HG02763 (cell line): ENCODE data around the gene MAPRE2.
A peak's percentile ranks its signal among the peaks of the same experiment; 100 is the strongest.
"Not testable (repeated sequence)": the region's sequence is repeated elsewhere in the genome, so short reads cannot be mapped to it uniquely, and the experiment has no call there.

Experiments used
- ATAC-seq: cut with Tn5 transposase; IDR thresholded peaks from one replicate; pipeline ENCODE4 v1.9.1; 2021; ENCODE audit warnings: mild to moderate bottlenecking, moderate library complexity; ENCODE audit not compliant: unreplicated experiment

MAPRE2 gene

DNA sequence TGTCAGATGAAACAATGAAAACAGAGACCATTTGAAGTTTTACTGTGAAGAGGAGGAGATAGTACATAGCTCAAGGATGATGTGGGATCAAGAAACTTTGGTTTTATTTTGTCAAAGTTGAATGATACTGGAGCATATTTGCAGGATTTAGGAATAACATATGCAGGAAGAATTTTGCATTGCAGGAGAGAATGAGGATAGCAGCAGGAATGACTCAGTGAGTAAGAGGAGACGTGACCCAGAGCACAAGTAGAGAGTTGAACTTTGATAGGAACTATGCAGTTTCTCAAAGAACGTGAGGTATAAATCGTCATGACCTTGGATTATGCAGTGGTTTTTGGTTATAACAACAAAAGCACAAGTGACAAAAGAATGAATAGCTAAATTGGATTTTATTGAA lies 47.7 kb downstream of the MAPRE2 start:
- ATAC-seq: no peak

DNA sequence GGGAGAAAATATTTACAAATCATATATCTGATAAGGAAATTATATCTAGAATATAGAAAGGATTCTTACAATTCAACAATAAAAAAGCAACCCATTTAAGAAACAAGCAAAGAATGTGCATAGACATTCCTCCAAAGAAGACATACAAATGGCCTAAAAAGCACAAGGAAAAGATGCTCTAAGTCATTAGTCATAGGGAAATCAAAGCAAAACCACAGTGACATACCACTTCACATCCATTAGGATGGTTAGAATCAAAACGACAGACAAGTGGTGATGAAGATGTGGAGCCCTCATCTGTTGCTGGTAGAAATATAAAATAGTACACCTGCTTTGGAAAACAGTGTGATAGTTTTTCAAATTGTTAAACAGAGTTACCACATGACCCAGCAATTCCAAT lies 48.2 kb downstream of the MAPRE2 start:
- ATAC-seq: no peak

DNA sequence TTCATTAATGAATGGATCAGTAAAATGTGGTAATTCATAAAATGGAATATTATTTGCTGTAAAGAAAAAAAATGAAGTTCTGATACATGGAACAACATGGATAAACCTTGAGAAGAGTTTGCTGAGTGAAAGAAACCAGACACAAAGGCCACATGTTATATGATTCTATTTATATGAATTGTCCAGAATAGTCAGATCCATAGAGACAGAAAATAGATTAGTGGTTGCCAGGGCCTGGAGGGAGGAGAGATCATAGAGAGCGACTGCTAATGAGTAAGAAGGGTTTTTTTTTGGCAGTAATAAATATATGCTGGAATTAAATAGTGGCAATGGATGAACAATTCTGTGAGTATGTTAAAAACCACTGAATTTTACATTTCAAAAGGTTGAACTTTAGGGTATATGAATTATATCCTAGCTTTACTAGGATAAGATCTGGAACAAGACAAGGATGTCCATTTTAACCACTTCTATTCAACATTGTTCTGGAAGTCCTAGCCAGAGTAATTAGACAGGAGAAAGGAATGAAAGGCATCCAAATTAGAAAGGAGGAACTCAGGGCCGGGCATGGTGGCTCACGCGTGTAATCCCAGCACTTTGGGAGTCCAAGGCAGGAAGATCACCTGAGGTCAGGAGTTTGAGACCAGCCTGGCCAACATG lies 48.8 kb downstream of the MAPRE2 start:
- ATAC-seq: no peak

DNA sequence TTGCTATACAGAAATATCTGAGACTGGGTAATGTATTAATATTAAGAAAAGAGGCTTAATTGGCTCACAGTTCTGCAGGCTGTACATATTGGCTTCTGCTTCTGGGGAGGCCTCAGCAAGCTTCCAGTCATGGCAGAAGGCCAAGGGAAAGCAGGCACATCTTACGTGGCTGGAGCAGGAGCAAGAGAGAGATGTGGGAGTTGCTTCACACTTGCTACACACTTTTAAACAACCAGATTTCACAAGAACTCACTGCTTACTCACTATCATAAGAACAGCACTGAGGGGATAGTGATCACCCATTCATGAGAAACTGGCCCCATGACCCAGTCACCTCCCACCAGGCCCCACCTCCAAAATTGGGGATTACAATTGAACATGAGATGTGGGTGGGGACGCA lies 50.6 kb downstream of the MAPRE2 start:
- ATAC-seq: no peak

DNA sequence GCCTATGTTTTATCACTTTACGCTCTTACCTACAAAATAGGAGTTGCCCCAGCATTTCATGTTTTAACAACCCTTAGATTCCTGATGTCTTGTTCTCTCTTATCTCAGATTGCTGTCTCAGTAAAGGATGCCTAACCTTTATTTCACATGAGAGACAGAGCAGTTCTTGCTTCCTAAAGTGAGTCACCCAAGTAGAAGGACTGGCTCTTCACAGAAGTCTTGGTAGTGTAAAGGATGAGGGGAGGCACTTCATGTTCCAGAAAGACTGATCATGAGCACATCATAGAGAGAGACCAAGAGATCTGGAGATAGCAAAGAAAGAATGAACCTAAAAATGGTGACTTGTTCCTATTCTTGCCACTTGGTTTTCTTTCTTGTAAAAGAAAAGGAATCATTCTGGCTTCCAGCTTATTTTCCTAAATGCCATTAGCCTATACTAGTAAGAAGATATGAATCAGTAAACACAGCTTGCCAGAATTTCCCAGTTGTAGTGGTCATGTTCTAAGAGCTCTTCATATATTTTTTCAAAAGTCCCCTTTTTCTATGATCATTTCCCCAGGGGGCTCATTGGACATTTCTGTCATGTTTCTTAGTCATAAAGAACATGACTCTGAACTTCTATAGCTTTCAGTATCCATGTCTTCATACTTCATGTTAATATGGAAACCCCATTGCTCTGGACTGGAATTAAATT lies 54.9 kb downstream of the MAPRE2 start:
- peak; percentile 89 for ATAC-seq

DNA sequence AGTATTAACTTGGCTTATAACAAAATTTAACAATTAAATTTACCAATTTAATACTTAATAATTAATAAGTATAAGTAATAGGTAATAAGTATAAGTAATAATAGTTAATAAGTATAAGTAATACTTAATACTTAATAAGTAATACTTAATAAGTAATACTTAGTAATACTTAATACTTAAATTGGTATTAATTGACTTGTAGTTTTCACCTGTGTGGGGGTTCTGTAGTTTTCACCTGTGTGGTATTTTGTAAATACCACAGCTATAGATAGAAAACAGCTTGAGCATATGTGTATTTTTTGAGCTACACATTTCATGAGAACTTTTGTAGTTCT lies 55.4 kb downstream of the MAPRE2 start:
- no peak for ATAC-seq

DNA sequence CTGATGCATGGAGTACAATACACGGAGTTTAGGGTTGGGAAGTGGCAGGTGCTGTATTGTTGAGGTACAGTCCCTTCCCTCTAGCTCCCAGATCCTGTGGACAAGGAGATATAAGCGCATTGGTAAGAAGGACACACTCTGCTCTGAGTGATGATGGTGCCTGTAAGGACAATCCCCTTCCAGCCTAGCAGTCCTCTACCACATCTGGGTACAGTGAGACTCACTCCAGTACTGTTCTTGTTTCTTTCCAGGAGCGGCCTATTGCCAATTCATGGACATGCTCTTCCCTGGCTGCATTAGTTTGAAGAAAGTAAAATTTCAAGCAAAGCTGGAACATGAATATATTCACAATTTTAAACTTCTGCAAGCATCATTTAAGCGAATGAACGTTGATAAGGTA lies 56.0 kb downstream of the MAPRE2 start:
- ATAC-seq: no peak

DNA sequence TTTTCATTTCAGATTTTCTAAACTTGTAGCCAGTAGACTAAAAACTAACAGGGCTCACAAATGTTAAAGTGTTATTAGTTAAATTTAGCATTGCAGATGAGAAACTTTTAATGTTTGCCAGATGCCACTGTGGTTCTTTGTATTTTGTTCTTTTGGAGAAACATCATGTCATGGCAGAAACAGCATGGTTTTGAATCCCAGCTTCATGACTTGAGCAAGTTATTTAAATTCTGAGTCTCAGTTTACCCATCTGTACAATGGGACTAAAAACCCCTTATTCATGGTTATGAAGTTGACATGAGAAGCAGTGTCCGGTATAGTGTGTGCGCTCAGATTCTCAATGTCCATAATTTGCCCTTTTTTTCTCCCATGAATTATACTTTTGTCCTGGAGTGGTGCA lies 56.5 kb downstream of the MAPRE2 start:
- ATAC-seq: no peak

DNA sequence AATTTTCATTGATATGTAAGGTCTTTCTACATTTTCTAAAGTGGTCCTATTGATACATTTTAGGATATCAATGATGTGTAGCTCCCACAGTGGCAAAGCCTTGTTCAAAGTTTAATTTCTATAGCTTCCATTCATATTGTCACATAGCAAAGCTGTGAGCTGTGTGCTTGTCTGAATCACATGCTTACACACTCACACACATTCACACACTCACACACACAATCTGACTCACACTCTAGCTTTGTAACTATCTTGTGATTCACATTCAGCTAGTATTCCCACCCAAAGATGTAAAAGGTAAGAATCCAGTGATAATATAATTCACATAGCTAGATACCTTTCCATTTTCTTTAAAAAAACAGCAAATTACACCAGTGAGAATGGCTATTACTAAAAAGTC lies 58.7 kb downstream of the MAPRE2 start:
- no peak for ATAC-seq

DNA sequence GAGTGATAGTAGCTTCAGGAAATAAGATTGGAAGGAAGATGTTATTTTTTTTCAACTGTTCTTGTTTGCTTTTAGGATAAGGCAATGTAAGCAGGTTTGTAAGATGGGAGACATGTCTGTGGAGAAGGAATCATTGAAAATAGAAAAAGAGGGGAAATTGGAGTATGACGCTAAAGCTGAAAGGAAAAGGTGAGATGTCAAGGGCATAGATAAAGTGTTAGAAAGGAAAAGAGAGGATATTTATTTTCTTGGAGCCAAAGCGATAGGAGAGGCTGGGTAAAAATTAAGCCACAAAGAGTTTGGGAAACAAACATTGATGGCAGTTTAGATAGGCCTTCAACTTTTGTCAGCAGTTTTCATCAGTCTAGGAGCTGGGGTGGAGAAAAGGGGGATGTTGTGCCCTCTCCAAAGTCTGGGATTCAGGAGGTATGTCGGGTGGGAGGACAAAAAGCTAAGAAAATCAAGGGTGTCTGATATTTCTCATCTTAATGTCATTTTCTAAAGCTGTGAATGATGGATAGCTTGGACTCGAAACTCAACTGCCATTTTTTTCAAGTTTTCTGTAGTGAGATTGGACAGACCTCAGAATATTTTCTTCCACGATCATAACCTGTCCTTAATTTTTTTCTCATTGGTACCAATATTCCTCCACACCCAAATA lies 63.3 kb downstream of the MAPRE2 start:
- no peak for ATAC-seq

DNA sequence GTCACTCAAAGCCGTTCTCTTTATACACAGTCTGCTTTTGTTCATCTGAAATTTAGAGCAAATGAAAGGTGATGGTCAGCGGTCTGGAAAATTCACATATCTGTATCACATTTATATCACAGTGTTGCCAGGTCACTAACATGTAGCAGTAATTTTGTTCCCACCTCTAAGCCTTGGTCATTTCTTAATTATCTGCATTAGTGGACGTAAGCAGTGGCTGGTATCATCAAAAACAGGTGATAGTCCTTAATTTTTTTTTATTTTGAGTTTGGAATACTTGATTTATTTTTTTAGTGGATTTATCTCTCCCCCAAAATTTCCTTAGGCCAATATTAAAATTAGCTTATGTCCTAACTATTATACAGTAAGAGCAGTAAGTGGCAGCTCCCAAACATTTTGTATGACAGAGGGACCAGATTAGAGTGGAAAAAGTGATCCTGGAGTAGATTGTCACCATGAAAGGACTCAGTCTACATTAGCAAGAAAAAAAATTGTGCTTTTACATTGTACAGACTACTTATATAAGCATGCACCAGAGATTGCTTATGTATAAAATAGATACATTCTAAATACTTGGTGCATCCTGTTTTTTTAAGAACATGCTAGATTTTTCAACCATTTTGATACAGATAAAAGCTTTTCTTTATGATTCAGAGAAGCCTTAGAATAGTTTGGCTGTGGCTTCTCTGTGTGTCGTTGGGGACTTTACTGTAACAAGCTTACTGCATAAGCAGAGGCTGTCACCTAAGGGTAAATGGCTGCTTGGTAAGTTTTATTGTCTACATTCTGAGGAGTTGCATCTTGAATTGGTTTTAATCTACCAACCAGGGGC lies 65.0 kb downstream of the MAPRE2 start:
- no peak for ATAC-seq

DNA sequence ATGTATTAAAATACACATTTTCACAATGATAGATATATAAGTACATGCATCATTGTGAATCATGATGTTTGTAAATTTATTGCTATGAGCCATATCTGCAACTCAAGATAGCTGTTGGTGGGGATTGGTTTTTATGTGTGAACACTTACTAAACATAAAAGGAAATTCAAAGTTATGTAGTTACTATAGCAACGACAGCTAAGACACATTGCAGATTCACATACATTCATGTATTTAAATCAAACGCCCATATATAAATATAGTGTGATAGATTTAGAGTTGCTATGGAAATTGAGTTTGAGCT lies 65.6 kb downstream of the MAPRE2 start:
- no peak for ATAC-seq

DNA sequence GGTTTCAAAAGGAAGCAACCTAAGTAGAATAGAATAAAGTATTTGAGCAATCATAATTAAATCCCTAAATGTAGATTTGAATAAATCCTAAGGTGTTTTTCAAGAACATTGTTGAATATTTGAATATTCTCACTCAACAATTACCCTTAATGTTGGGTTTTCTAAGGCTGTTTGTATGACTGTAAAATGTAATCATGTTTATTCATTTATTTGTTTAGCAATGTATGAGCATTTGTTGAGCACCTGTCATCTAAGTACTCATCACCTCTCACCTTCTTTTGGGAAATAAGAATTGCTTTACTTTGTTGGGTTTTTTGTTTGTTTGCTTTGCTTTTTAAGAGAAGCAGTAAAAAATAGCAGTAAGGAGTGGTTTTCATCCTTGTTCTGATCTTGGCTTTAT lies 66.0 kb downstream of the MAPRE2 start:
- no peak for ATAC-seq

DNA sequence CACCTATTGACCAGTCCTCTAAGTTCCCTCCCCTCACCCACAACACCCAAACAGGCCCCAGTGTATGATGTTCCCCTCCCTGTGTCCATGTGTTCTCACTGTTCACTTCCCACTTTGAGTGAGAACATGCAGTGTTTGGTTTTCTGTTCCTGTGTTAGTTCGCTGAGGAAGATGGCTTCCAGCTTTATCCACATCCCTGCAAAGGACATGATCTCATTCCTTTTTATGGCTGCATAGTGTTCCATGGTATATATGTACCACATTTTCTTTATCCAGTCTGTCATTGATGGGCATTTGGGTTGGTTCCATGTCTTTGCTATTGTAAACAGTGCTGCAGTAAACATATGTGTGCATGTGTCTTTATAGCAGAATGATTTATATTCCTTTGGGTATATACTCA lies 66.9 kb downstream of the MAPRE2 start:
- ATAC-seq: not testable (repeated sequence)

DNA sequence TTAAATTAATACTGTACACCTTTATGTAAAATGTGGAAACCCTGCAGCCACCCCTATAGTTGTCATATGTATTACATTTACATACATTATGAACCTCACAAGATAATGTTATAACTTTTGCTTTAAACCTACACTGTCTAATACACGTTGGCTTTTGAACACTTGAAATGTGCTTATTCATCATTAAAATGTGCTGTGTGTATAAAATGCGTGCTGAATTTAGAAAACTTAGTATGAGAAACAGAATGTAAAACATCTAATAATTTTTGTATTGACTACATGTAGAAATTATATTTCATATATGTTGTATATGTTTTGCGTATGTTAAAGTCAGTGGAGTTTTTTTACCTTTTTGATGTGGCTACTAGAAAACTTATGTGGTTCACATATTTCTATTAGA lies 68.8 kb downstream of the MAPRE2 start:
- ATAC-seq: no peak

DNA sequence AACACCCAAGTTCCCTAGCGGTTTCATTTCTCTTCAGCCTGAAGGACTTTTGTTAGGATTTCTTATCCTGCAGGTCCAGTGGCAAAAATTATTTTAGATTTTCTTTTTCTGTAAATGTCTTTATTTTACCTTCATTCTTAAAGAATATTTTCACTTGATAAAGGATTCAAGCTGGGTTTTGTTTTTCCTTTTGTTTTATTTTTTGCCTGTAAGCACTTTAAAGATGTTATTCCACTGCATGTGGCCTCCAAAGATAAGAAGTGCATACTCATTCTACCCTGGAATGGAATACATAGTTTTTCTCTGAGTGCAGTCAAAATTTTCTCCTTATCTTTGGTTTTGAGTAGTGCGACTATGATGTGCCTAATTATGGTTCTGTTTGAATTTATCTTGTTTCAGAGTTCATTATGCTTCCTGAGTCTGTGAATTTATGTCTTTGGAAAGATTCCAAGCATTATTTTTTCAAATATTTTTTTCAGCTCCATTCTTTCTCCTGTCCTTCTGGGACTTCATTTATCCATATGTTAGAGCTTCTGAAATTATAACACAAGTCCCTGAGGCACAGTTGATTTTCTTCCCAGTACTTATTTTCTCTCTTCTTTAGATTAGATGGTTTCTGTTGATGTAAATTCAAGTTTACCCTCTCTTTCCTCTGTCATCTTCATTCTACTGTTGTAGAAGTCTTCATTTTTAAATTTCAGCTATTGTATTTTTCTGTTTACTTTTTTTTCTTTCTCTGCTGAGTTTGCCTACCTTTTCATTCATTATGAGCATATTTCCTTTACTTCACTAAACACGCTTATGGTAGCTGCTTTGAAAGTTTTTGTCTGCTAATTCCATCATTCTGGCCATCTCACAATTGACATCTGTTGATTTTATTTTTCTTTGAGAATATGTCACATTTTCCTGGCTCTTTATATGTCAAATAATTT lies 69.6 kb downstream of the MAPRE2 start:
- ATAC-seq: no peak

DNA sequence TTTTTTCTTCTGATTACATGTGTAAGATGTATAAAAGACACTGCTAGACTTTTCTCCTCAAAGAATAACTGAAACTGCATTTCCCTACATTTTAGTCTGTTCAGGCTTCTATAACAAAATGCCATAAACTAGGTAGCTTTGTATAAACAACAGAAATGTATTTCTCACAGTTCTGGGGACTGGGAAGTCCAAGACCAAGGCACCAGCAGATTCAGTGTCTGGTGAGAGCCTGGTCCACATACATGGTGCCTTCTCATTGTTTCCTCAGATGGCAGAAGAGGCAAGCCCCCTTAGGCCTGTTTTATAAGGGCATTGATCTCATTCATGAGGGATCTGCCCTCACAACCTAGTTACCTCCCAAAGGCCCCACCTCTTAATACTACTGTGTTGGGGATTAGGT lies 71.5 kb downstream of the MAPRE2 start:
- ATAC-seq: no peak

DNA sequence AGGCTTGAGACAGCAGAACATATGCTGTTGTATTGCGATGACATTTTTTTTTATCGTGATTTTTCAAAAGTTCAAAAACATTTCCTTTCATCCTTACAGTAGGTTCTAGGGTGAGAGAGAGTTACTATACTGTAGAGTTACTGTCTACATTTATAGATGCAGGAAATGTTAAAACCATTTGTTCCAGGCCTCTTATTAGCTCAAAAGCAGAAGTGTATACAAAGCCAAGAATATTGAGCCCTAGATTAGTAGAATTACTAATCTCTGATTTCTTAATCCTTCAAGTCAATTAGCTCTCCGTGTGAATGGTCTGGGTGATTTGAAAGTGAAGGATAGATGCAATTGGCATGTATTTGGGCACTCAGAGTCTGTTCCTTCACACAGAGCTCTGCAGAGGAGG lies 73.1 kb downstream of the MAPRE2 start:
- no peak for ATAC-seq

DNA sequence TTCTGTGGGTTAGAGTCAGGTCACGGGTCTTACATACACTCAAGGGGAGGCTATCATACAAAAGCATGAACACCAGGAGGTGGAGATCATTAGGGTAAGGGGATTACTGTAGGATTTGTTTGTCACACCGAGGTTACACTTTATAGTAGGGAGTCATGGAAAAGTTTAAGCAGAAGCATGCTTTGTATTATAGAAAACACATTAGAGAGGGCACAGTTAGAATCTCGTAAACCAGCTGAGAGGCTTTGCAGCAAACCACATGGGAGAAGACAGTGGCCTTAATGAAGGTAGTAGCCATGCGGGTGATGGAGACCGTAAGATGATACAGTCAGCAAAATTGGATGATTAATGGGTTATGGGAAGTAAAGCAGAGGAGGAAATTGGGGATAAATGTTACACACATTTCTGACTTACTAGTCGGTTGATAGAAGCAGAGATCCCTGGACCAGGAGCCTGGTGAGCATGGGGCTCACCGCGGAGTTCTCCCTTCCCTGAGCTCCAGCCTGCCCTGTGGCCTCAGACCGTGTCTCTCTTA lies 75.6 kb downstream of the MAPRE2 start:
- ATAC-seq: no peak

DNA sequence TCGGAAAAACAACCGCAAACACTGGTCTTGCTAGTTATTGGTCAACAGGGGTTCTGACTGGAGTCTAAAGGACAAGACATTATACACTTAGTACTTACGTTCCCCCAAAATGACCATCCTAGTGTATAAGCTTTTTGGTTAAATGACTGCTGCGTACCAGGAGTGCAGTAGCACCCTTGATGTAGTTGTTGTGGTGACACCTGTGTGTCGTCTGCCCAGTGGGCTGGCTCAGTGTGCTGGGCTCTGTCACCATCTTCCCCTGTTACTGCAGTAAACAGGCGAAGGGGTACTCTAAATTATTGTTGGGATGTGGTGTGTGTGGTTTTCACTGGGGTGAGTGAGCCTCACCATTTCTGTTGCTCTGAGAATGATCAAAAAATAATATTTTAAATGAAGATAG lies 76.2 kb downstream of the MAPRE2 start:
- ATAC-seq: no peak
